Gastrocnemius medialis (tissue), 4 donors: Measurements from ENCODE around the gene KMT2B. TPM values are rescaled to one million over a fixed set of nuclear protein-coding genes. Genes with fewer than 3 reads are reported as not detected.

Experiments used
- ATAC-seq, 2 donors: fragments of 150-250 bp; one replicate each; pipeline ENCODE4 v1.9.1; 2016
- DNase-seq, 2 donors: peaks; one replicate each; pipeline ENCODE4 v3.0.0-alpha.2; 2019
- H3K27ac ChIP-seq, 4 donors: fragments of 200-600 bp; sonication (generic); 1 replicate in 1 of 4; 2 replicates in 3 of 4; pipeline ENCODE4 v1.5.1; 2016 to 2018; ENCODE audit warnings: mild to moderate bottlenecking in 2 of 4, moderate library complexity in 1 of 4
- H3K27me3 ChIP-seq, 3 donors: fragments of 200-600 bp; sonication (generic) in 2 of 3; 1 replicate in 1 of 3; 2 replicates in 2 of 3; pipeline versions ENCODE4 v1.5.1 to v1.6.0; 2016 to 2019; ENCODE audit warnings: mild to moderate bottlenecking in 1 of 3, moderate library complexity in 1 of 3
- H3K36me3 ChIP-seq, 2 donors: fragments of 200-600 bp; sonication (generic) in 1 of 2; one replicate each; pipeline ENCODE4 v1.5.1; 2017 to 2018
- H3K4me1 ChIP-seq, 2 donors: fragments of 200-600 bp; sonication (generic) in 1 of 2; one replicate each; pipeline ENCODE4 v1.5.1; 2016 to 2017; ENCODE audit warnings: mild to moderate bottlenecking in 2 of 2
- H3K4me3 ChIP-seq, 4 donors: fragments of 200-600 bp; sonication (generic) in 3 of 4; 1 replicate in 1 of 4; 2 replicates in 3 of 4; pipeline ENCODE4 v1.5.1; 2016 to 2019; ENCODE audit warnings: mild to moderate bottlenecking in 2 of 4
- H3K9me3 ChIP-seq, 3 donors: fragments of 200-600 bp; sonication (generic) in 2 of 3; 1 replicate in 1 of 3; 2 replicates in 2 of 3; pipeline ENCODE4 v1.5.1; 2016 to 2019
- POLR2A ChIP-seq, 2 donors: fragments of 450-650 bp; IDR thresholded peaks; one replicate each; pipeline ENCODE4 v1.6.1; 2017; ENCODE audit warnings: antibody characterized with exemption in 2 of 2, mild to moderate bottlenecking in 2 of 2, moderate library complexity in 2 of 2
- in situ Hi-C, 4 donors: fragments of 200-750 bp; cut with MboI; loops; one replicate each; pipeline versions ENCODE4 v1.15.0 to v1.8.0; 2017; ENCODE audit warnings: low sequenced_read_pairs in 4 of 4
- intact Hi-C: fragments of 100-400 bp; cut with DNase I; formaldehyde crosslinking; loops from one replicate; pipeline ENCODE4 v1.15.1; 2023; ENCODE audit warnings: low total_unique reads
- total RNA-seq, 4 donors: library from RNA; depleted of rRNA; stranded (reverse); fragments of >200 nt; gene quantifications; one replicate each; pipeline versions ENCODE4 v1.1.0 to v1.2.3, GENCODE V29; 2016
- TF ChIP-seq, protein P1 (sequence below), 5 experiments: fragments of 450-650 bp in 3 of 5; fragments of 200-600 bp in 2 of 5; sonication (generic) in 2 of 5; IDR thresholded peaks in 4 of 5; conservative IDR thresholded peaks in 1 of 5; 1 replicate in 4 of 5; 2 replicates in 1 of 5; pipeline ENCODE4 v1.5.1; 2016 to 2019; ENCODE audit warnings: antibody characterized with exemption in 5 of 5, mild to moderate bottlenecking in 3 of 5, moderate library complexity in 3 of 5

KMT2B gene
- total RNA-seq, 4 donors from 2014 or later = 9.3 to 39.0 (median 16.8) TPM

DNA sequence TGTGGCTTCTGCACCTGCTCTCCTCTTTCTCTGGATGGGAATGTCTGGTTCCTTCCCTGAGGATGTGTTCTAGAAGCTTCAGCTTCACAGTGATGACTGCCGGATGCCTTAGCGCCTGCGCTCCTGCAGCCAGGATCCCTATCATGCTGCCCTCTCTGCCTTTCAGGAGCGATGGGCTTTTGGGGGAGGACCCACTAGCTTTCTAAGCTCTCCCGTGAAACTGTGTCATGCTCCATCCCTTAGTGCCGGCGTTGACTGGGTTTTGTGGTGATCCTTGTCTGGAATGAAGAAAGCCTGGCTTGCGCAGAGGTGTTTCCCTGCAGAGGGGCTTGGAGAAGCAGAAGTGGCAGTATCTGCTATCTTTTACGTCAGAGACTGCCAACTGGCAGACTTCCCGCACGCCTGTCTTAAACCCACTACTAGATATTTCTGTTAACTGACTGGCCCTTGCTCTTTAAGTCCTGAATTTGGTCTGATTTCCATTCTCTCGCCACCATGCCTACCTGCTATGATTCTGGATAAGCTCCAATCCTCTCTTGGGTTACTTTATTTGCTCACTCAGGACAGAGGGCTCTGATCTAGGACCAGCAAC, 3.8 kb upstream of the KMT2B start:
- in situ Hi-C loops = loop anchor here in 3 of 4 donors (10.0 to 25.0 kb wide), 3 partner anchors 169 to 221 kb away; partner anchors contain the start of genes TMEM147 (in 2 of the 3), GAPDHS (in 1 of the 3), LRFN3 (in 1 of the 3) and SBSN (in 1 of the 3)
- Histone ChIP-seq H3K4me3 (no peak overlapping the region), H3K9me3 (no peaks in the 10 kb centered on the region), H3K36me3 (no peaks in the 10 kb centered on the region), H3K27me3 (no peaks in the 10 kb centered on the region), H3K27ac (no peak overlapping the region), H3K4me1 (peaks cover 13 to 17% of the 10 kb centered on the region in 2 donors)
- DNase-seq (no peak), ATAC-seq (no peak)
- TF ChIP-seq, protein P1, sequence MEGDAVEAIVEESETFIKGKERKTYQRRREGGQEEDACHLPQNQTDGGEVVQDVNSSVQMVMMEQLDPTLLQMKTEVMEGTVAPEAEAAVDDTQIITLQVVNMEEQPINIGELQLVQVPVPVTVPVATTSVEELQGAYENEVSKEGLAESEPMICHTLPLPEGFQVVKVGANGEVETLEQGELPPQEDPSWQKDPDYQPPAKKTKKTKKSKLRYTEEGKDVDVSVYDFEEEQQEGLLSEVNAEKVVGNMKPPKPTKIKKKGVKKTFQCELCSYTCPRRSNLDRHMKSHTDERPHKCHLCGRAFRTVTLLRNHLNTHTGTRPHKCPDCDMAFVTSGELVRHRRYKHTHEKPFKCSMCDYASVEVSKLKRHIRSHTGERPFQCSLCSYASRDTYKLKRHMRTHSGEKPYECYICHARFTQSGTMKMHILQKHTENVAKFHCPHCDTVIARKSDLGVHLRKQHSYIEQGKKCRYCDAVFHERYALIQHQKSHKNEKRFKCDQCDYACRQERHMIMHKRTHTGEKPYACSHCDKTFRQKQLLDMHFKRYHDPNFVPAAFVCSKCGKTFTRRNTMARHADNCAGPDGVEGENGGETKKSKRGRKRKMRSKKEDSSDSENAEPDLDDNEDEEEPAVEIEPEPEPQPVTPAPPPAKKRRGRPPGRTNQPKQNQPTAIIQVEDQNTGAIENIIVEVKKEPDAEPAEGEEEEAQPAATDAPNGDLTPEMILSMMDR (IDR thresholded peaks at IDR 0.05 in 4 of 5, conservative IDR thresholded peaks at IDR 0.05 in 1 of 5) = no peak
- no peak for TF ChIP-seq POLR2A (IDR thresholded peaks at IDR 0.05)
- intact Hi-C loops = loop anchor here (5.0 kb wide), 1 partner anchor 63 kb away; the partner anchor contains the start of gene ARHGAP33

DNA sequence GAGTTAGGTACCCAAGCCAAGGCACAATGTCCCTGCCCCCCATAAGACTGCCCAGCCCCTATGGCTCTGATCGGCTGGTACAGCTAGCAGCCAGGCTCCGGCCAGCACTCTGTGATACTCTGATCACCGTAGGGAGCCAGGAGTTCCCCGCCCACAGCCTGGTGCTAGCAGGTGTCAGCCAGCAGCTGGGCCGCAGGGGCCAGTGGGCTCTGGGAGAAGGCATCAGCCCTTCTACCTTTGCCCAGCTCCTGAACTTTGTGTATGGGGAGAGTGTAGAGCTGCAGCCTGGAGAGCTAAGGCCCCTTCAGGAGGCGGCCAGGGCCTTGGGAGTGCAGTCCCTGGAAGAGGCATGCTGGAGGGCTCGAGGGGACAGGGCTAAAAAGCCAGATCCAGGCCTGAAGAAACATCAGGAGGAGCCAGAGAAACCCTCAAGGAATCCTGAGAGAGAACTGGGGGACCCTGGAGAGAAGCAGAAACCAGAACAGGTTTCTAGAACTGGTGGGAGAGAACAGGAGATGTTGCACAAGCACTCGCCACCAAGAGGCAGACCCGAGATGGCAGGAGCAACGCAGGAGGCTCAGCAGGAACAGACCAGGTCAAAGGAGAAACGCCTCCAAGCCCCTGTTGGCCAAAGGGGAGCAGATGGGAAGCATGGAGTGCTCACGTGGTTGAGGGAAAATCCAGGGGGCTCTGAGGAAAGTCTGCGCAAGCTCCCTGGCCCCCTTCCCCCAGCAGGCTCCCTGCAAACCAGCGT, 3.0 kb upstream of the KMT2B start:
- Histone ChIP-seq H3K4me1 (peaks cover 20 to 25% of the 10 kb centered on the region in 2 donors), H3K36me3 (peaks cover 0 to under 1% of the 10 kb centered on the region in 2 donors), H3K27me3 (no peaks in the 10 kb centered on the region), H3K27ac (peak overlapping the region in 1 of 4 donors; percentile 89), H3K9me3 (no peaks in the 10 kb centered on the region), H3K4me3 (no peak overlapping the region)
- no peak for ATAC-seq
- DNase-seq = no peak
- in situ Hi-C loops = loop anchor here in 3 of 4 donors (10.0 to 25.0 kb wide), 3 partner anchors 170 to 220 kb away; partner anchors contain the start of genes TMEM147 (in 2 of the 3), GAPDHS (in 1 of the 3), LRFN3 (in 1 of the 3) and SBSN (in 1 of the 3)
- TF ChIP-seq, protein P1 (IDR thresholded peaks at IDR 0.05 in 4 of 5, conservative IDR thresholded peaks at IDR 0.05 in 1 of 5) = no peak
- TF ChIP-seq POLR2A (IDR thresholded peaks at IDR 0.05) = no peak
- intact Hi-C loops = loop anchor here (5.0 kb wide), 1 partner anchor 63 kb away; the partner anchor contains the start of gene ARHGAP33

- peaks cover 0 to 6% of the 10 kb centered on the region in 2 donors for H3K36me3 ChIP-seq
- H3K27ac ChIP-seq = peak overlapping the region in 3 of 4 donors; percentile 84 to 94 (median 89)
- ATAC-seq (no peak), DNase-seq (no peak)
- H3K9me3 ChIP-seq = no peaks in the 10 kb centered on the region
- in situ Hi-C loops (loop anchor here in 3 of 4 donors (10.0 to 25.0 kb wide), 3 partner anchors 171 to 219 kb away; partner anchors contain the start of genes TMEM147 (in 2 of the 3), GAPDHS (in 1 of the 3), LRFN3 (in 1 of the 3) and SBSN (in 1 of the 3)), intact Hi-C loops (no loop called here)
- H3K27me3 ChIP-seq = no peaks in the 10 kb centered on the region
- TF ChIP-seq, protein P1 (IDR thresholded peaks at IDR 0.05 in 4 of 5, conservative IDR thresholded peaks at IDR 0.05 in 1 of 5) = no peak
- no peak for TF ChIP-seq POLR2A (IDR thresholded peaks at IDR 0.05)
- peaks cover 21 to 25% of the 10 kb centered on the region in 2 donors for H3K4me1 ChIP-seq
- peak overlapping the region in 3 of 4 donors; percentile 94 to 99 (median 97) for H3K4me3 ChIP-seq
Measured at GRCh38 chr19:35715355-35715809, 2.4 kb upstream of the KMT2B start.

DNA sequence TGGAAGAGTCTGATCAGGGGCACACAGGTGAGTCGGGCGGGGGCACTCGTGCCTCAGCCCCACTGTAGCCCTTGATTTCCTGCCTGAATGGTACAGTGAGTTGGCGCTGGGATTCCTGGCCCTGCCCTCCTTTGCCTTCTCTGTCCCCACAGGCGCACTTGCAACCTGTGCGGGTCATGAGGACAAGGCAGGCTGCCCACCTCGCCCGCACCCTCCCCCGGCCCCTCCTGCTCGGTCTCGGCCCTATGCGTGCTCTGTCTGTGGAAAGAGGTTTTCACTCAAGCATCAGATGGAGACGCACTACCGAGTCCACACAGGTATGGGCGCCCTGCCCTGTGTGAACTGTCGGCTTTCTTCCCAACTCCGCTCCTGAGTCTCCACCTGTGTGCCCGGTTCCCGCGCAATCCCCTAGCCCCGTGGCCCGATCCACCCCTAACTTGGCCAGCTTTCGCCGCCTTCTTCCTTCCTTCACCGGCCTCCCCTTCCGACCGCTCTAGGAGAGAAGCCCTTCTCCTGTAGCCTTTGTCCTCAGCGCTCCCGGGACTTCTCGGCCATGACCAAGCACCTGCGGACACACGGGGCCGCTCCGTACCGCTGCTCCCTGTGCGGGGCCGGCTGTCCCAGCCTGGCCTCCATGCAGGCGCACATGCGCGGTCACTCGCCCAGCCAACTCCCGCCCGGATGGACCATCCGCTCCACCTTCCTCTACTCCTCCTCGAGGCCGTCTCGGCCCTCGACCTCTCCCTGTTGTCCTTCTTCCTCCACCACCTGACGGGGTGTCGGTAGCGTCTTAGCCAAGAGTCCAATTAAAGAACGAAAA, 1.6 kb upstream of the KMT2B start:
- peaks cover 21 to 25% of the 10 kb centered on the region in 2 donors for H3K4me1 ChIP-seq
- H3K27me3 ChIP-seq = no peaks in the 10 kb centered on the region
- ATAC-seq = peak; percentile 18 to 25
- peak overlapping the region; percentile 92 to 99 (median 96) for H3K4me3 ChIP-seq
- peaks cover 0 to 15% of the 10 kb centered on the region in 2 donors for H3K36me3 ChIP-seq
- DNase-seq = peak in 1 of 2 donors; percentile 29
- in situ Hi-C loops (loop anchor here in 3 of 4 donors (10.0 to 25.0 kb wide), 3 partner anchors 171 to 219 kb away; partner anchors contain the start of genes TMEM147 (in 2 of the 3), GAPDHS (in 1 of the 3), LRFN3 (in 1 of the 3) and SBSN (in 1 of the 3)), intact Hi-C loops (loop anchor here (1.0 to 2.0 kb wide), 3 partner anchors 67 to 167 kb away; partner anchors contain the start of genes COX6B1 and HAUS5)
- no peaks in the 10 kb centered on the region for H3K9me3 ChIP-seq
- TF ChIP-seq, protein P1 (IDR thresholded peaks at IDR 0.05 in 4 of 5, conservative IDR thresholded peaks at IDR 0.05 in 1 of 5) = no peak
- TF ChIP-seq POLR2A (IDR thresholded peaks at IDR 0.05) = peak in 1 of 2 donors; percentile 34
- H3K27ac ChIP-seq = peak overlapping the region; percentile 84 to 95 (median 92)
